ENCODE results near the gene GPR149. TPM values are rescaled to one million over a fixed set of nuclear protein-coding genes. Genes with fewer than 3 reads are reported as not detected.
"Not testable (repeated sequence)": the region's sequence is repeated elsewhere in the genome, so short reads cannot be mapped to it uniquely, and the experiment has no call there.

The GPR149 gene
- total and polyA plus RNA-seq, 8 donors = 0.12 to 0.16 (median 0.15) TPM; not detected in 5

- 51 to 60% methylated on average over 2 of the region's 2 CpGs for WGBS, 2 donors
- Histone ChIP-seq H3K27me3 (no peaks in the 10 kb centered on the region), H3K27ac (no peak overlapping the region), H3K4me1 (no peaks in the 10 kb centered on the region), H3K9me3 (no peaks in the 10 kb centered on the region), H3K4me3 (no peak overlapping the region), H3K36me3 (no peaks in the 10 kb centered on the region)
- intact Hi-C loops (cut with DNase I) = no loop called here
- FAIRE-seq = no peak
- TF ChIP-seq CTCF (IDR thresholded peaks at IDR 0.05) = no peak
- no peak for DNase-seq
- ATAC-seq = no peak
Measured at GRCh38 chr3:154458560-154458959, 28.6 kb upstream of the GPR149 start.

GRCh38 chr3:154439081-154439480 lies 9.1 kb upstream of the GPR149 start:
- intact Hi-C loops (cut with DNase I); H3K9me3 ChIP-seq; FAIRE-seq; H3K4me3 ChIP-seq; H3K4me1 ChIP-seq; H3K27me3 ChIP-seq; DNase-seq; H3K27ac ChIP-seq; H3K36me3 ChIP-seq; ATAC-seq: not testable (repeated sequence)
- 55 to 71% methylated on average over 12 of the region's 12 CpGs for WGBS, 2 donors

GRCh38 chr3:154431043-154431442 lies 1.1 kb upstream of the GPR149 start:
- Histone ChIP-seq H3K27ac (no peak overlapping the region), H3K27me3 (peaks cover 0 to 22% (median 0%) of the 10 kb centered on the region in 4 donors), H3K9me3 (no peaks in the 10 kb centered on the region), H3K4me1 (peaks cover 0 to 3% (median 0%) of the 10 kb centered on the region in 3 donors), H3K4me3 (no peak overlapping the region), H3K36me3 (no peaks in the 10 kb centered on the region)
- no peak for TF ChIP-seq CTCF (IDR thresholded peaks at IDR 0.05)
- intact Hi-C loops (cut with DNase I) = no loop called here
- no peak for FAIRE-seq
- no peak for DNase-seq
- WGBS, 2 donors = 62 to 64% methylated on average over 2 of the region's 2 CpGs
- ATAC-seq = no peak

- ATAC-seq = peak in 3 of 4 donors; percentile 35 to 62 (median 60)
- no peak for FAIRE-seq
Measured at GRCh38 chr3:154428286-154429206, 1.4 kb downstream of the GPR149 start.

More at GRCh38 chr3:154428286-154429206, 1.4 kb downstream of the GPR149 start:
- no peak for TF ChIP-seq CTCF (IDR thresholded peaks at IDR 0.05)
- Histone ChIP-seq H3K4me1 (peaks cover 0 to 3% (median 0%) of the 10 kb centered on the region in 3 donors), H3K27me3 (peaks cover 0 to 23% (median 0%) of the 10 kb centered on the region in 4 donors), H3K27ac (no peak overlapping the region), H3K9me3 (no peaks in the 10 kb centered on the region), H3K36me3 (no peaks in the 10 kb centered on the region), H3K4me3 (peak overlapping the region in 1 of 4 donors; percentile 17)
- peak in 4 of 6 donors; percentile 6 to 55 (median 30) for DNase-seq
- intact Hi-C loops (cut with DNase I) = no loop called here
- WGBS, 2 donors = 2% methylated on average over 59 of the region's 59 CpGs
